B cell (primary cell): Measurements from ENCODE around the gene S100A12. TPM values are rescaled to one million over a fixed set of nuclear protein-coding genes. Genes with fewer than 3 reads are reported as not detected.

Experiments
- ATAC-seq: fragments of 200-7000 bp; cut with Tn5 transposase; one replicate; pipeline ENCODE4 v1.10.0; 2021; ENCODE audit warnings: low read depth, mild to moderate bottlenecking, moderate number of reproducible peaks, moderate library complexity
- CTCF ChIA-PET: fragments of 350-600 bp; sonication (Branson Sonifier 250); formaldehyde crosslinking; loops from one replicate; lab custom pipeline; 2021; ENCODE audit warnings: antibody characterized with exemption, inconsistent platforms; lab: Charles Lee
- POLR2A ChIA-PET: fragments of 350-600 bp; sonication (Branson Sonifier 250); formaldehyde crosslinking; loops from one replicate; lab custom pipeline; 2021; ENCODE audit warnings: antibody characterized with exemption; lab: Charles Lee
- DNase-seq: peaks from one replicate; pipeline ENCODE4 v3.0.0; 2013
- H2AFZ ChIP-seq: 2 replicates; pipeline ENCODE4 v1.6.1; 2012; ENCODE audit warnings: mild to moderate bottlenecking, low read depth, low read length; ENCODE audit not compliant: insufficient read depth, poor library complexity, severe bottlenecking
- H3K27ac ChIP-seq, 2 donors: 1 replicate in 1 of 2; 2 replicates in 1 of 2; pipeline ENCODE4 v1.5.1; 2012 to 2013; ENCODE audit warnings: low read length in 2 of 2, mild to moderate bottlenecking in 2 of 2, moderate library complexity in 1 of 2
- H3K27me3 ChIP-seq, 4 experiments: fragments of 200-600 bp in 1 of 4; sonication (generic) in 1 of 4; replicated peaks in 1 of 4; 1 replicate in 2 of 4; 2 replicates in 2 of 4; pipeline versions ENCODE4 v1.6.1 to v1.7.0; 2013 to 2016; ENCODE audit warnings: low read length in 3 of 4, mild to moderate bottlenecking in 2 of 4, mixed read lengths in 1 of 4, moderate library complexity in 1 of 4; ENCODE audit not compliant: insufficient read depth in 4 of 4, control insufficient read depth in 3 of 4; ENCODE audit errors: control extremely low read depth in 1 of 4
- H3K36me3 ChIP-seq, 2 experiments: replicated peaks in 1 of 2; 1 replicate in 1 of 2; 2 replicates in 1 of 2; pipeline versions ENCODE4 v1.6.1 to v1.7.1; 2013; ENCODE audit warnings: low read length in 1 of 2; ENCODE audit not compliant: insufficient read depth in 2 of 2, control insufficient read depth in 1 of 2; ENCODE audit errors: control extremely low read depth in 1 of 2, extremely low read depth in 1 of 2
- H3K4me1 ChIP-seq, 2 donors: fragments of 200-600 bp in 1 of 2; sonication (generic) in 1 of 2; 1 replicate in 1 of 2; 2 replicates in 1 of 2; pipeline versions ENCODE4 v1.5.1 to v1.6.1; 2013 to 2017; ENCODE audit warnings: low read length in 2 of 2; ENCODE audit not compliant: control insufficient read depth in 2 of 2, insufficient read depth in 2 of 2
- H3K4me2 ChIP-seq: replicated peaks from 2 replicates; pipeline ENCODE3; 2012; ENCODE audit warnings: mild to moderate bottlenecking, low read depth, low read length; ENCODE audit not compliant: poor library complexity, severe bottlenecking
- H3K4me3 ChIP-seq, 5 experiments: fragments of 200-600 bp in 1 of 5; sonication (generic) in 1 of 5; 1 replicate in 3 of 5; 2 replicates in 2 of 5; pipeline versions ENCODE4 v1.5.1 to v1.7.0; 2011 to 2016; ENCODE audit warnings: low read length in 4 of 5, mild to moderate bottlenecking in 4 of 5, low read depth in 2 of 5, control low read depth in 1 of 5, moderate library complexity in 1 of 5; ENCODE audit not compliant: insufficient read depth in 1 of 5; ENCODE audit errors: control extremely low read depth in 1 of 5, extremely low read depth in 1 of 5
- H3K79me2 ChIP-seq: fragments of 200-600 bp; sonication (generic); one replicate; pipeline ENCODE4 v1.6.0; 2016; ENCODE audit warnings: low read length; ENCODE audit not compliant: control insufficient read depth, insufficient read depth
- H3K9ac ChIP-seq: fragments of 200-600 bp; sonication (generic); 2 replicates; pipeline ENCODE4 v1.6.1; 2017; ENCODE audit warnings: mild to moderate bottlenecking, low read length, moderate library complexity
- H3K9me3 ChIP-seq, 3 donors: one replicate each; pipeline versions ENCODE4 v1.6.1 to v1.7.1; 2013; ENCODE audit warnings: low read length in 2 of 3; ENCODE audit not compliant: control insufficient read depth in 2 of 3, insufficient read depth in 1 of 3; ENCODE audit errors: control extremely low read depth in 1 of 3
- H4K20me1 ChIP-seq: 2 replicates; pipeline ENCODE4 v1.6.0; 2012; ENCODE audit warnings: mild to moderate bottlenecking, low read length; ENCODE audit not compliant: insufficient read depth, control insufficient read depth, poor library complexity, severe bottlenecking
- H3K27ac Mint-ChIP-seq: one replicate; pipeline ENCODE4 v1.8.0; 2021; ENCODE audit warnings: mixed read lengths
- H3K27me3 Mint-ChIP-seq: one replicate; pipeline ENCODE4 v1.8.0; 2021; ENCODE audit warnings: mixed read lengths
- H3K4me1 Mint-ChIP-seq: one replicate; pipeline ENCODE4 v1.8.0; 2021; ENCODE audit warnings: mixed read lengths
- H3K4me3 Mint-ChIP-seq: one replicate; pipeline ENCODE4 v1.8.0; 2021; ENCODE audit warnings: mixed read lengths
- H3K9me3 Mint-ChIP-seq: one replicate; pipeline ENCODE4 v1.8.0; 2022; ENCODE audit warnings: mixed read lengths; ENCODE audit not compliant: insufficient read depth
- EZH2 ChIP-seq: IDR thresholded peaks from 2 replicates; pipeline ENCODE4 v1.6.1; 2012; ENCODE audit warnings: borderline replicate concordance, low read depth, mild to moderate bottlenecking, moderate library complexity, low read length; ENCODE audit not compliant: insufficient read depth, poor library complexity, severe bottlenecking
- WGBS: methylation state at CpG from one replicate; pipeline ENCODE4 v1.1.5; 2013; ENCODE audit warnings: missing lambda C conversion rate; ENCODE audit not compliant: insufficient coverage; 5-methylcytosine and 5-hydroxymethylcytosine counted together
- intact Hi-C: fragments of 100-400 bp; cut with micrococcal nuclease; formaldehyde crosslinking; loops from one replicate; pipeline ENCODE4 v1.10.0; 2022
- polyA plus RNA-seq: library from polyadenylated mRNA; depleted of rRNA; stranded (reverse); fragments of >200 nt; gene quantifications from 2 replicates; pipeline ENCODE4 v1.2.3, GENCODE V29; 2012
- total RNA-seq, 2 donors: library from RNA; stranded (reverse); fragments of 120-200 nt in 1 of 2; gene quantifications; 1 replicate in 1 of 2; 2 replicates in 1 of 2; pipeline versions ENCODE4 v1.2.3 to v1.2.4, GENCODE V29; 2013 to 2022
- TF ChIP-seq, protein P1 (sequence below): fragments of 200-600 bp; IDR thresholded peaks from one replicate; pipeline ENCODE4 v1.8.0; 2022; ENCODE audit warnings: antibody characterized with exemption, mild to moderate bottlenecking

The S100A12 gene
- total and polyA plus RNA-seq, 2 donors (not counting 1 experiment from before 2014, with no cell fraction given): 3.4 TPM; not detected in 1

- ATAC-seq (no peak), DNase-seq (no peak)
- H3K9ac ChIP-seq: no peak within 1 kb of the TSS
- H3K4me2 ChIP-seq: peak within 1 kb of the TSS; percentile 40
- peaks cover 20% of the 10 kb centered on the region for H3K4me1 Mint-ChIP-seq
- H3K4me1 ChIP-seq: peaks cover 10 to 12% of the 10 kb centered on the region in 2 donors
- CTCF ChIA-PET: interaction anchor here (4.9 kb wide), 1 partner anchor 137 kb away, joined by 22 read pairs; no protein-coding TSS in a partner anchor
- H2AFZ ChIP-seq: peak within 1 kb of the TSS; percentile 21
- H3K9me3 Mint-ChIP-seq: no peaks in the 10 kb centered on the region
- H3K36me3 ChIP-seq: no peaks in the 10 kb centered on the region
- H4K20me1 ChIP-seq: no peaks in the 10 kb centered on the region
- no peaks in the 10 kb centered on the region for H3K79me2 ChIP-seq
- peak within 1 kb of the TSS in 1 of 5 experiments; percentile 73 for H3K4me3 ChIP-seq
- H3K4me3 Mint-ChIP-seq: peak within 1 kb of the TSS; percentile 30
- H3K27ac Mint-ChIP-seq: no peak within 1 kb of the TSS
- no peak within 1 kb of the TSS for H3K27ac ChIP-seq
- WGBS: 52% methylated on average over 8 of the region's 11 CpGs
- intact Hi-C loops: no loop called here
- H3K27me3 ChIP-seq: peaks cover 0 to 6% (median 2%) of the 10 kb centered on the region in 4 experiments
- TF ChIP-seq, protein P1, sequence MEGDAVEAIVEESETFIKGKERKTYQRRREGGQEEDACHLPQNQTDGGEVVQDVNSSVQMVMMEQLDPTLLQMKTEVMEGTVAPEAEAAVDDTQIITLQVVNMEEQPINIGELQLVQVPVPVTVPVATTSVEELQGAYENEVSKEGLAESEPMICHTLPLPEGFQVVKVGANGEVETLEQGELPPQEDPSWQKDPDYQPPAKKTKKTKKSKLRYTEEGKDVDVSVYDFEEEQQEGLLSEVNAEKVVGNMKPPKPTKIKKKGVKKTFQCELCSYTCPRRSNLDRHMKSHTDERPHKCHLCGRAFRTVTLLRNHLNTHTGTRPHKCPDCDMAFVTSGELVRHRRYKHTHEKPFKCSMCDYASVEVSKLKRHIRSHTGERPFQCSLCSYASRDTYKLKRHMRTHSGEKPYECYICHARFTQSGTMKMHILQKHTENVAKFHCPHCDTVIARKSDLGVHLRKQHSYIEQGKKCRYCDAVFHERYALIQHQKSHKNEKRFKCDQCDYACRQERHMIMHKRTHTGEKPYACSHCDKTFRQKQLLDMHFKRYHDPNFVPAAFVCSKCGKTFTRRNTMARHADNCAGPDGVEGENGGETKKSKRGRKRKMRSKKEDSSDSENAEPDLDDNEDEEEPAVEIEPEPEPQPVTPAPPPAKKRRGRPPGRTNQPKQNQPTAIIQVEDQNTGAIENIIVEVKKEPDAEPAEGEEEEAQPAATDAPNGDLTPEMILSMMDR: no peak
- TF ChIP-seq EZH2: no peak
- peaks cover 47% of the 10 kb centered on the region for H3K27me3 Mint-ChIP-seq
- POLR2A ChIA-PET: no interaction called here
- H3K9me3 ChIP-seq: no peaks in the 10 kb centered on the region
Measured at GRCh38 chr1:153357853-153358690, 17.3 kb downstream of the S100A12 start, which contains the start of gene S100A9. TSS of gene S100A9 (plus strand) at chr1:153357854. CDS start at chr1:153358284, 430 bp downstream.
